K562 (cell line): Measurements from ENCODE around the gene MYOM1. TPM values are rescaled to one million over a fixed set of nuclear protein-coding genes. Genes with fewer than 3 reads are reported as not detected.

Experiments
- ARHGAP35 ChIP-seq: fragments of 450-650 bp; IDR thresholded peaks from 2 replicates; pipeline ENCODE4 v1.6.1; 2018; ENCODE audit not compliant: partially characterized antibody
- DPF2 ChIP-seq: fragments of 450-650 bp; IDR thresholded peaks from 2 replicates; pipeline ENCODE4 v1.6.1; 2016
- EP300 ChIP-seq: IDR thresholded peaks from 2 replicates; pipeline ENCODE4 v1.6.1; 2012; ENCODE audit warnings: low read length, improper control_type of control experiment
- HDAC1 ChIP-seq, 2 experiments: fragments of 450-650 bp; IDR thresholded peaks; 2 replicates each; pipeline ENCODE4 v1.6.1; 2016 to 2017; ENCODE audit warnings: inconsistent platforms in 1 of 2, mild to moderate bottlenecking in 1 of 2, moderate library complexity in 1 of 2
- L3MBTL2 ChIP-seq: fragments of 450-650 bp; IDR thresholded peaks from 2 replicates; pipeline ENCODE4 v1.6.1; 2016; ENCODE audit warnings: mild to moderate bottlenecking, moderate library complexity
- MEIS2 ChIP-seq: fragments of 450-650 bp; IDR thresholded peaks from 2 replicates; pipeline ENCODE4 v1.6.1; 2014; ENCODE audit warnings: mild to moderate bottlenecking; ENCODE audit not compliant: partially characterized antibody
- PBX2 ChIP-seq, 2 experiments: IDR thresholded peaks in 1 of 2; conservative IDR thresholded peaks in 1 of 2; 2 replicates each; pipeline ENCODE4 v1.6.1; 2016; ENCODE audit warnings: low read depth in 2 of 2, mild to moderate bottlenecking in 1 of 2, missing compliant biosample characterization in 1 of 2, missing genetic modification characterization in 1 of 2, moderate library complexity in 1 of 2
- POU5F1 ChIP-seq: fragments of 150-350 bp; IDR thresholded peaks from 2 replicates; pipeline ENCODE4 v1.6.1; 2014; ENCODE audit warnings: borderline replicate concordance, low read length, low read depth, mild to moderate bottlenecking; ENCODE audit not compliant: partially characterized antibody
- RBFOX2 ChIP-seq: fragments of 200-400 bp; formaldehyde crosslinking; IDR thresholded peaks from 2 replicates; pipeline ENCODE4 v1.6.1; 2017; ENCODE audit warnings: low read depth, mild to moderate bottlenecking, low read length, moderate library complexity
- RBM22 ChIP-seq: fragments of 200-400 bp; formaldehyde crosslinking; IDR thresholded peaks from 2 replicates; pipeline ENCODE4 v1.6.1; 2018; ENCODE audit warnings: low read length, low read depth; ENCODE audit not compliant: poor library complexity, severe bottlenecking
- RCOR1 ChIP-seq, 2 experiments: IDR thresholded peaks; 2 replicates each; pipeline ENCODE4 v1.6.1; 2012; ENCODE audit warnings: low read depth in 2 of 2, low read length in 2 of 2, borderline replicate concordance in 1 of 2, improper control_type of control experiment in 1 of 2
- THAP7 ChIP-seq: fragments of 250-450 bp; sonication (Bioruptor Pico); IDR thresholded peaks from 2 replicates; pipeline ENCODE4 v1.5.0; 2021
- ZBTB8A ChIP-seq: fragments of 450-650 bp; IDR thresholded peaks from 2 replicates; pipeline ENCODE4 v1.6.1; 2018; ENCODE audit warnings: mild to moderate bottlenecking, moderate library complexity; ENCODE audit not compliant: partially characterized antibody
- ZNF174 ChIP-seq: fragments of 250-450 bp; sonication (Bioruptor Pico); IDR thresholded peaks from 2 replicates; pipeline ENCODE4 v1.4.0; 2020; ENCODE audit warnings: mild to moderate bottlenecking
- polyA plus RNA-seq, 8 experiments: library from polyadenylated mRNA; depleted of rRNA in 4 of 8; stranded (reverse) in 5 of 8; unstranded in 3 of 8; fragments of >200 nt; fragmentation: Nextera tagmentation in 2 of 8; fragmentation: Illumina TruSeq in 1 of 8; extraction: Ambion mirVana in 2 of 8; extraction: Trizol in 1 of 8; gene quantifications; 2 replicates each; pipeline versions ENCODE4 v1.2.1 to v1.2.3, GENCODE V29; 2011 to 2014; ENCODE audit warnings: inconsistent platforms in 1 of 8, missing spikeins in 1 of 8
- total RNA-seq, 7 experiments: library from RNA; depleted of rRNA in 6 of 7; stranded (reverse); fragments of >200 nt in 6 of 7; fragmentation: Illumina TruSeq in 2 of 7; extraction: Trizol in 2 of 7; gene quantifications; 2 replicates each; pipeline versions ENCODE4 v1.2.1 to v1.2.3, GENCODE V29; 2011 to 2021; ENCODE audit warnings: low replicate concordance in 1 of 7
- TF ChIP-seq, protein P1 (sequence below): fragments of 250-450 bp; sonication (Bioruptor Pico); IDR thresholded peaks from 2 replicates; pipeline ENCODE4 v1.8.0; 2021; ENCODE audit warnings: moderate library complexity, mild to moderate bottlenecking, inconsistent platforms

MYOM1 gene
- total and polyA plus RNA-seq, 9 of the 15 experiments (the other 6 are each of a cell fraction or from before 2014, with no cell fraction given): 0.01 to 0.62 (median 0.25) TPM

- no peak for TF ChIP-seq PBX2 (CRISPR knock-in tag; IDR thresholded peaks at IDR 0.05; ENCODE audit: low read depth)
- TF ChIP-seq PBX2 (tag; conservative IDR thresholded peaks at IDR 0.05; ENCODE audit: low read depth): peak; percentile 75
- no peak for TF ChIP-seq ARHGAP35
- TF ChIP-seq THAP7: no peak
- TF ChIP-seq EP300: no peak
- no peak for TF ChIP-seq RBFOX2
- peak; percentile 69 for TF ChIP-seq MEIS2
- TF ChIP-seq POU5F1: no peak
- TF ChIP-seq DPF2: 0 out of 2 replicates have a peak, but pooled peaks have one; percentile 12
- TF ChIP-seq RCOR1 (IDR thresholded peaks at IDR 0.05; ENCODE audit: borderline replicate concordance in 1 of 2, low read depth in 2 of 2, low read length in 2 of 2): peak in 1 of 2 experiments; percentile 22; a peak in 1 of 4 replicates
- no peak for TF ChIP-seq L3MBTL2
- TF ChIP-seq HDAC1 (IDR thresholded peaks at IDR 0.05): no peak
- no peak for TF ChIP-seq ZBTB8A
- no peak for TF ChIP-seq RBM22
- TF ChIP-seq, protein P1, sequence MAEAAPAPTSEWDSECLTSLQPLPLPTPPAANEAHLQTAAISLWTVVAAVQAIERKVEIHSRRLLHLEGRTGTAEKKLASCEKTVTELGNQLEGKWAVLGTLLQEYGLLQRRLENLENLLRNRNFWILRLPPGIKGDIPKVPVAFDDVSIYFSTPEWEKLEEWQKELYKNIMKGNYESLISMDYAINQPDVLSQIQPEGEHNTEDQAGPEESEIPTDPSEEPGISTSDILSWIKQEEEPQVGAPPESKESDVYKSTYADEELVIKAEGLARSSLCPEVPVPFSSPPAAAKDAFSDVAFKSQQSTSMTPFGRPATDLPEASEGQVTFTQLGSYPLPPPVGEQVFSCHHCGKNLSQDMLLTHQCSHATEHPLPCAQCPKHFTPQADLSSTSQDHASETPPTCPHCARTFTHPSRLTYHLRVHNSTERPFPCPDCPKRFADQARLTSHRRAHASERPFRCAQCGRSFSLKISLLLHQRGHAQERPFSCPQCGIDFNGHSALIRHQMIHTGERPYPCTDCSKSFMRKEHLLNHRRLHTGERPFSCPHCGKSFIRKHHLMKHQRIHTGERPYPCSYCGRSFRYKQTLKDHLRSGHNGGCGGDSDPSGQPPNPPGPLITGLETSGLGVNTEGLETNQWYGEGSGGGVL: no peak
- no peak for TF ChIP-seq ZNF174 (CRISPR knock-in tag)
- TF ChIP-seq, all 486 proteins: peak for 11
Observed at GRCh38 chr18:3269241-3269913, 49.6 kb upstream of the MYOM1 start (continued).
